ENCODE data around the gene CCDC9B.

Gene CCDC9B

GRCh38 chr15:40300367-40300766 is 40.4 kb downstream of the CCDC9B start:
- TF ChIP-seq CTCF (IDR thresholded peaks at IDR 0.05; ENCODE audit: low read depth, low read length): no peak
- in situ Hi-C loops (cut with HindIII; ENCODE audit: low sequenced_read_pairs): no loop called here
- DNase-seq (ENCODE audit: low read depth, low spot score): no peak
- H3K4me3 ChIP-seq (ENCODE audit: low read depth, low read length): no peak overlapping the region

GRCh38 chr15:40298216-40298935 is 42.4 kb downstream of the CCDC9B start:
- H3K4me3 ChIP-seq (ENCODE audit: low read depth, low read length): no peak overlapping the region
- in situ Hi-C loops (cut with HindIII; ENCODE audit: low sequenced_read_pairs): loop anchor here (25.0 kb wide), 1 partner anchor 114 kb away; the partner anchor contains the start of gene IVD
- DNase-seq (ENCODE audit: low read depth, low spot score): no peak
- no peak for TF ChIP-seq CTCF (IDR thresholded peaks at IDR 0.05; ENCODE audit: low read depth, low read length)

DNA sequence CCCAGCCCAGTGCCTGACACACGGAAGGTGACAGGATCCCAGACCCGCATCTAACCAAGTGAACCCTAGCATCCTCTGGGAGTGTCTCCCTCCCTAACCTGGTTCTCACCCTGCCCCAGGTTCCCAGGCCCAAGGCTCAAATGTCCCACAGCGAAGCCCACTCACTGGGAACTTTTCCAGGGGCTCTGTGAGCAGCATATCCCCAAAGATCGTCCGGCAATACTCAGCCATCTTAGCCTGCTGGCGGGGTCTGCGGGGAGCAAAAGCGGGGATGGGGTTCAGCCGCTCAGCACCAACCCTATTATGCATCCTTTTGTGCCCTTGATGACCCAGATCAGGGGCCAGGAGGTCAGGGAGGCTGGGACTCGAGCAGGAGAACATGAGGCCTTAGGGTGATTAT is 43.4 kb downstream of the CCDC9B start:
- in situ Hi-C loops (cut with HindIII; ENCODE audit: low sequenced_read_pairs): loop anchor here (25.0 kb wide), 1 partner anchor 115 kb away; the partner anchor contains the start of gene IVD
- DNase-seq (ENCODE audit: low read depth, low spot score): no peak
- no peak for TF ChIP-seq CTCF (IDR thresholded peaks at IDR 0.05; ENCODE audit: low read depth, low read length)
- H3K4me3 ChIP-seq (ENCODE audit: low read depth, low read length): no peak overlapping the region

- TF ChIP-seq CTCF (IDR thresholded peaks at IDR 0.05; ENCODE audit: low read depth, low read length): no peak
- DNase-seq (ENCODE audit: low read depth, low spot score): no peak
- H3K4me3 ChIP-seq (ENCODE audit: low read depth, low read length): no peak overlapping the region
- in situ Hi-C loops (cut with HindIII; ENCODE audit: low sequenced_read_pairs): loop anchor here (25.0 kb wide), 1 partner anchor 116 kb away; the partner anchor contains the start of gene IVD
These were observed 44.0 kb downstream of the CCDC9B start for GRCh38 chr15:40296561-40297230.

DNA sequence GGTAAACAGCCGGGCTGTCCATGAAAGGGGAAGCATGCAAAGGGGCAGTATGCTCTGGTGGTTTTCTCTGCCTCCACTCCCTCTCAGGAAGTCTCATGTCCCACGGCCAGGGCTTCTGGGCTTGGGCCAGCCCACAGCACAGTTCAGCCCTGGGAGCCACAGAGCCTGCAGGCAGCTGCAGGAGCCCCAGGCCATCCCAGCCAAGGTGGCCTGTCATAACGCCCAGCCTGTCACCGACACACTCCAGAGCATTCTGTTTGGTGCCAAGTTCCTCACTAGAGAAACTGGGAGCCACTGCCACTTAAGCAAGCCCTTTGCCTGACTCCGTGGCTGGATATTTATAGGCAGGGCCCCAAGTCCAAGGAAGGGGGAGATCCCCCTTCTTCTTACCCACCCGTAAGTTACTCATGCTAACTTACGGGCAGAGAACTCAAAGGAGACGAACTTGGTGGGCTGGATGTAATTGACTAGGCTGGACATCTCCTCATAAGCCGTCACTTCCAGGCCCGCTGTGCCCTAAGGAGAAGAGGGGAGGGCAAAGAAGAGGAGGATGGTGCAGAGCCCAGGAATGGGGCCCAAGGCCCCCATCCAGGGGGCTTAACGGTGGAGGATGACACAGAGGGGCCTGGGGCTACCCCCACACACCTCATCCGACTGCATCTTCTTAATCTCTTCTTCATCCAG is 44.7 kb downstream of the CCDC9B start:
- in situ Hi-C loops (cut with HindIII; ENCODE audit: low sequenced_read_pairs): loop anchor here (25.0 kb wide), 1 partner anchor 116 kb away; the partner anchor contains the start of gene IVD
- no peak for DNase-seq (ENCODE audit: low read depth, low spot score)
- TF ChIP-seq CTCF (IDR thresholded peaks at IDR 0.05; ENCODE audit: low read depth, low read length): no peak
- H3K4me3 ChIP-seq (ENCODE audit: low read depth, low read length): no peak overlapping the region

DNA sequence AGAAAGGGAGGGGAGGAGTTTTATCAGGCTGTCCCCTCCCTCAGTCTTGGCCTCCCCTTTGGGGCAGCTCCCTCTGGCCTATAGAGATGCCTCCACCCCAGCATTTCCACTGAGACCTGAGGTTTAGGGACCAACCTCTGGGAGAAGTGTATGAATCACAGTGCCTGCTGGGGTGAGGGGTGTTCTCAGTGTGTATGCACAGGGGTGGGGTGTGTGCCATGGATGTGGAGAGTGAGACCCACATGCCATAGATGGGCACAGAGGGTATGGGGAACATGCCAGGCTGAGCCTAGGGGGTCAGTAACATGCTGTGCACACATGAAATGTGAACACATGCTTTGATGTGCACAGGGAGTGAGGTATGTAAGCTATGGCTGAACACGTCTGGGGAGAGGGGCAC is 45.4 kb downstream of the CCDC9B start:
- no peak for DNase-seq (ENCODE audit: low read depth, low spot score)
- no peak overlapping the region for H3K4me3 ChIP-seq (ENCODE audit: low read depth, low read length)
- in situ Hi-C loops (cut with HindIII; ENCODE audit: low sequenced_read_pairs): loop anchor here (25.0 kb wide), 1 partner anchor 117 kb away; the partner anchor contains the start of gene IVD
- no peak for TF ChIP-seq CTCF (IDR thresholded peaks at IDR 0.05; ENCODE audit: low read depth, low read length)
